Neural progenitor cell (in vitro differentiated cells): ENCODE measurements around the gene UMAD1. TPM values are rescaled to one million over a fixed set of nuclear protein-coding genes. Genes with fewer than 3 reads are reported as not detected.

Experiments
- DNase-seq: peaks from one replicate; pipeline ENCODE4 v3.0.0-alpha.2; 2016; ENCODE audit warnings: low spot score
- H2AFZ ChIP-seq: fragments of 200-600 bp; sonication (generic); replicated peaks from 2 replicates; pipeline ENCODE4 v1.6.1; 2016; ENCODE audit warnings: antibody characterized with exemption
- H3F3A ChIP-seq: fragments of 200-600 bp; sonication (generic); 2 replicates; pipeline ENCODE4 v1.6.1; 2016; ENCODE audit warnings: antibody characterized with exemption, low read depth
- H3K27ac ChIP-seq: fragments of 200-600 bp; sonication (generic); 2 replicates; pipeline ENCODE4 v1.5.1; 2016; ENCODE audit warnings: mild to moderate bottlenecking
- H3K27me3 ChIP-seq: fragments of 200-600 bp; sonication (generic); 2 replicates; pipeline ENCODE4 v1.6.1; 2016; ENCODE audit warnings: mild to moderate bottlenecking, moderate library complexity
- H3K36me3 ChIP-seq: fragments of 200-600 bp; sonication (generic); 2 replicates; pipeline ENCODE4 v1.5.1; 2016
- H3K4me1 ChIP-seq: fragments of 200-600 bp; sonication (generic); 2 replicates; pipeline ENCODE4 v1.6.1; 2016; ENCODE audit warnings: mixed run types
- H3K4me2 ChIP-seq: fragments of 200-600 bp; sonication (generic); 2 replicates; pipeline ENCODE4 v1.6.1; 2016
- H3K4me3 ChIP-seq: fragments of 200-600 bp; sonication (generic); 2 replicates; pipeline ENCODE4 v1.5.1; 2016
- H3K79me2 ChIP-seq: fragments of 200-600 bp; sonication (generic); 2 replicates; pipeline ENCODE4 v1.6.1; 2016; ENCODE audit warnings: low read depth
- H3K9ac ChIP-seq: fragments of 200-600 bp; sonication (generic); 2 replicates; pipeline ENCODE4 v1.6.1; 2016
- H3K9me3 ChIP-seq: fragments of 200-600 bp; sonication (generic); 2 replicates; pipeline ENCODE4 v1.5.1; 2016; ENCODE audit warnings: low read depth
- H4K20me1 ChIP-seq: fragments of 200-600 bp; sonication (generic); 2 replicates; pipeline ENCODE4 v1.6.1; 2016; ENCODE audit warnings: low read depth
- H3K27ac Mint-ChIP-seq: 3 replicates; pipeline ENCODE4 v1.8.0; 2021; ENCODE audit warnings: mixed read lengths
- H3K27me3 Mint-ChIP-seq: 2 replicates; pipeline ENCODE4 v1.8.0; 2022; ENCODE audit warnings: low read depth, mild to moderate bottlenecking, inconsistent platforms, moderate library complexity, mixed read lengths; ENCODE audit not compliant: insufficient read depth
- H3K36me3 Mint-ChIP-seq: 3 replicates; pipeline ENCODE4 v1.8.0; 2021; ENCODE audit warnings: mixed read lengths
- H3K4me1 Mint-ChIP-seq: 3 replicates; pipeline ENCODE4 v1.8.0; 2021; ENCODE audit warnings: mixed read lengths
- H3K4me3 Mint-ChIP-seq: 3 replicates; pipeline ENCODE4 v1.8.0; 2021; ENCODE audit warnings: mild to moderate bottlenecking, moderate library complexity, mixed read lengths
- H3K9me3 Mint-ChIP-seq: 3 replicates; pipeline ENCODE4 v1.8.0; 2020; ENCODE audit warnings: mixed read lengths
- EZH2 ChIP-seq: fragments of 200-600 bp; sonication (generic); IDR thresholded peaks from 2 replicates; pipeline ENCODE4 v1.6.1; 2017; ENCODE audit warnings: antibody characterized with exemption, mild to moderate bottlenecking, moderate library complexity
- EZH2phosphoT487 ChIP-seq: fragments of 200-600 bp; sonication (generic); IDR thresholded peaks from 2 replicates; pipeline ENCODE4 v1.6.1; 2017; ENCODE audit warnings: antibody characterized with exemption
- total RNA-seq: library from RNA; depleted of rRNA; stranded (reverse); fragments of >200 nt; gene quantifications from 2 replicates; pipeline ENCODE4 v1.2.3, GENCODE V29; 2015; ENCODE audit warnings: low replicate concordance
- TF ChIP-seq, protein P1 (sequence below): fragments of 200-600 bp; sonication (generic); IDR thresholded peaks from 2 replicates; pipeline ENCODE4 v1.5.1; 2017; ENCODE audit warnings: antibody characterized with exemption, mild to moderate bottlenecking

Gene UMAD1
- total RNA-seq, 1 donor from 2014 or later = 23.0 TPM

DNA sequence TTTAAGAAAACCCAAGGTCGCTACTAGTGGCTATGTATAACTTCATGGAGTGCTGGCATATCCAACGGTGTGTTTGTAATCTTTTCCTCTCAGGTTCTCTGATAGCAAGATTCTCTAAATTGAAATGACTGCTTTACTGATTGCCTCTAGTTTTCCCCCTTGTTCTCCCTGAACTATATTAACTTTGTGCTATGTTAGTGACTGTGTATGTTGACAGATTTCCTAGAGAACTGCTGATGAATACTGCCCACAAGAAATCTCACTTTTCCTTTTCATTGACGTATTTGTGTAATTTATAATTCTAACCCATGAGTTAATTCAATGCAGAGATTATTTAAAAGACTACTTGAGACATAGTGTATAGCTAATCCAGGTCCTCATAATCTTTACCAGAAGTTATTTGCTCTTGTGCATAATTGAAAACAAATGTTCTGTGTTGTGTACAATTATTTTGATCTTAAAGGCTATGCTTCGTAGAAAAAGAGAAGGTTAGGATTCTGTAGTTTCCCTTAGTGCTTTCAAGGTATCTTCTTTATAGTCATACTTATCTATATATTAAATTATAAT, 257.5 kb downstream of the UMAD1 start:
- Histone ChIP-seq H3K36me3 (no peaks in the 10 kb centered on the region), H3K9ac (no peak overlapping the region), H3K27me3 (no peaks in the 10 kb centered on the region), H4K20me1 (no peaks in the 10 kb centered on the region), H3K79me2 (no peaks in the 10 kb centered on the region), H3K27ac (no peak overlapping the region), H3K4me2 (no peak overlapping the region), H2AFZ (no peak overlapping the region), H3K9me3 (no peaks in the 10 kb centered on the region), H3F3A (no peaks in the 10 kb centered on the region), H3K4me3 (no peak overlapping the region), H3K4me1 (peaks cover 9% of the 10 kb centered on the region)
- peaks cover 2% of the 10 kb centered on the region for H3K27me3 Mint-ChIP-seq
- H3K9me3 Mint-ChIP-seq = no peaks in the 10 kb centered on the region
- DNase-seq = no peak
- H3K4me3 Mint-ChIP-seq = no peak overlapping the region
- TF ChIP-seq EZH2 = no peak
- TF ChIP-seq, protein P1, sequence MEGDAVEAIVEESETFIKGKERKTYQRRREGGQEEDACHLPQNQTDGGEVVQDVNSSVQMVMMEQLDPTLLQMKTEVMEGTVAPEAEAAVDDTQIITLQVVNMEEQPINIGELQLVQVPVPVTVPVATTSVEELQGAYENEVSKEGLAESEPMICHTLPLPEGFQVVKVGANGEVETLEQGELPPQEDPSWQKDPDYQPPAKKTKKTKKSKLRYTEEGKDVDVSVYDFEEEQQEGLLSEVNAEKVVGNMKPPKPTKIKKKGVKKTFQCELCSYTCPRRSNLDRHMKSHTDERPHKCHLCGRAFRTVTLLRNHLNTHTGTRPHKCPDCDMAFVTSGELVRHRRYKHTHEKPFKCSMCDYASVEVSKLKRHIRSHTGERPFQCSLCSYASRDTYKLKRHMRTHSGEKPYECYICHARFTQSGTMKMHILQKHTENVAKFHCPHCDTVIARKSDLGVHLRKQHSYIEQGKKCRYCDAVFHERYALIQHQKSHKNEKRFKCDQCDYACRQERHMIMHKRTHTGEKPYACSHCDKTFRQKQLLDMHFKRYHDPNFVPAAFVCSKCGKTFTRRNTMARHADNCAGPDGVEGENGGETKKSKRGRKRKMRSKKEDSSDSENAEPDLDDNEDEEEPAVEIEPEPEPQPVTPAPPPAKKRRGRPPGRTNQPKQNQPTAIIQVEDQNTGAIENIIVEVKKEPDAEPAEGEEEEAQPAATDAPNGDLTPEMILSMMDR = no peak
- no peak for TF ChIP-seq EZH2phosphoT487
- H3K4me1 Mint-ChIP-seq = peaks cover 4% of the 10 kb centered on the region
- no peak overlapping the region for H3K27ac Mint-ChIP-seq
- H3K36me3 Mint-ChIP-seq = no peaks in the 10 kb centered on the region

DNA sequence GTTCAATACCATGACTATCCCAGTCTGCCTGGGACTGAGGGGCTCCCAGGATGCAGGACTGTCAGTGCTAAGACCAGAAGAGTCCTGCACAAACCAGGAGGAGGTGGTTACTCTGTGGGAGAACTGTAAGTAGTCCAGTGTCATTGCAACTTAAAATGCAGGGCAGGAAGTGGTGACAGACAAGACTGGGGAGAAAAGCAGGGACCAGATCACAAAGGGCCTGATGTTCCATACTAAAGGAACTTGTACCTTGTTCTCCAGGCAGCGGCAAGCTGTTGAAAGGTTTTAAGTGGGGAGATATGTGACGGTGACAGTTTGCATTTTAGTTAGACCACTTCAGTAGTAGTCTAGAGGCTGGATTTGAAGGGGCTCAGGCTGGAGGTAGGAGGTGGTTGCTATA, 262.3 kb downstream of the UMAD1 start:
- Histone ChIP-seq H3K9ac (no peak overlapping the region), H3K36me3 (no peaks in the 10 kb centered on the region), H3K27me3 (no peaks in the 10 kb centered on the region), H3K4me2 (no peak overlapping the region), H3K4me3 (no peak overlapping the region), H4K20me1 (no peaks in the 10 kb centered on the region), H3K4me1 (no peaks in the 10 kb centered on the region), H3K27ac (no peak overlapping the region), H3K79me2 (no peaks in the 10 kb centered on the region), H3K9me3 (no peaks in the 10 kb centered on the region), H2AFZ (no peak overlapping the region), H3F3A (no peaks in the 10 kb centered on the region)
- H3K27me3 Mint-ChIP-seq = peaks cover 2% of the 10 kb centered on the region
- DNase-seq = no peak
- no peak overlapping the region for H3K4me3 Mint-ChIP-seq
- H3K4me1 Mint-ChIP-seq = no peaks in the 10 kb centered on the region
- peaks cover 4% of the 10 kb centered on the region for H3K9me3 Mint-ChIP-seq
- H3K36me3 Mint-ChIP-seq = no peaks in the 10 kb centered on the region
- H3K27ac Mint-ChIP-seq = no peak overlapping the region
- TF ChIP-seq EZH2phosphoT487 = no peak
- TF ChIP-seq EZH2 = no peak
- TF ChIP-seq, protein P1 = no peak

DNA sequence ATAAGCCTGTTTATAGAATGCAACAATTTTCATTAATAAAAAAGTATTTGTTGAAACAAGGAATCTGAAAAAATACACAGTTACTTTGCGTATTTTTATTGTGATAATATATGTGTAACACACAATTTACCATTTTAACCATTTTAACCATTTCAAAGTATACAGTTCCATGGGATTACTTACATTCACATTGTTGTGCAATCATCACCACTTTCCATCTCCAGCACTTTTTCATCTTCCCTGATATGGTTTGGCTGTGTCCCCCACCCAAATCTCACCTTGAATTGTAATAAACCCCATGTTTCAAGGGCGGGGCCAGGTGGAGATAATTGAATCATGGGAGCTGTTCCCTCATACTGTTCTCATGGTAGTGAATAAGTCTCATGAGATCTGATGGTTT, 266.8 kb downstream of the UMAD1 start:
- no peaks in the 10 kb centered on the region for H3K36me3 Mint-ChIP-seq
- H3K9me3 Mint-ChIP-seq = peaks cover 4% of the 10 kb centered on the region
- peaks cover 2% of the 10 kb centered on the region for H3F3A ChIP-seq
- no peak overlapping the region for H3K9ac ChIP-seq
- no peak overlapping the region for H3K27ac Mint-ChIP-seq
- no peaks in the 10 kb centered on the region for H3K36me3 ChIP-seq
- no peaks in the 10 kb centered on the region for H3K9me3 ChIP-seq
- no peaks in the 10 kb centered on the region for H3K79me2 ChIP-seq
- H3K27ac ChIP-seq = no peak overlapping the region
- no peak overlapping the region for H3K4me2 ChIP-seq
- TF ChIP-seq, protein P1 = no peak
- no peak for TF ChIP-seq EZH2phosphoT487
- TF ChIP-seq EZH2 = no peak
- H4K20me1 ChIP-seq = no peaks in the 10 kb centered on the region
- peaks cover 12% of the 10 kb centered on the region for H3K4me1 ChIP-seq
- no peaks in the 10 kb centered on the region for H3K27me3 Mint-ChIP-seq
- H3K27me3 ChIP-seq = no peaks in the 10 kb centered on the region
- H2AFZ ChIP-seq = no peak overlapping the region
- no peak overlapping the region for H3K4me3 ChIP-seq
- H3K4me1 Mint-ChIP-seq = peaks cover 6% of the 10 kb centered on the region
- no peak overlapping the region for H3K4me3 Mint-ChIP-seq
- DNase-seq = no peak
